GM18502 (cell line): ENCODE measurements around the gene PKD1L1.

Source experiments
- ATAC-seq: cut with Tn5 transposase; IDR thresholded peaks from one replicate; pipeline ENCODE4 v1.9.1; 2021; ENCODE audit warnings: mild to moderate bottlenecking; ENCODE audit not compliant: unreplicated experiment, poor library complexity

The PKD1L1 gene

GRCh38 chr7:47827351-47827756, 120.9 kb downstream of the PKD1L1 start:
- no peak for ATAC-seq

- ATAC-seq: no peak
These were observed 121.5 kb downstream of the PKD1L1 start for GRCh38 chr7:47826754-47827153.

DNA sequence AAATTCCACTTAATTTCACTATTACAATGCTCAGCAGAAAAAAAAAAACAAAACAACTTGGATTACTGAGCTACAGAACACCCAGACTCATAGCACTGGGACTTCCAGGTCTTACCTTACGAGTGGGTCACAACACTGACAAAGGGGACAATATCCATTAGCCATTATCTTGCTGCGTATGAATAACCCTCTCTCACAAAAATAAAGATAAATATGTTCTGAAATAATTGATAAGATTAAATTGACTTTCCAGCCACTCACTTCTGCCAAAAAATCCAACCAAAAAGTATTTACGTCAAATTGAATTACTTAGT, 128.7 kb downstream of the PKD1L1 start:
- ATAC-seq: no peak

DNA sequence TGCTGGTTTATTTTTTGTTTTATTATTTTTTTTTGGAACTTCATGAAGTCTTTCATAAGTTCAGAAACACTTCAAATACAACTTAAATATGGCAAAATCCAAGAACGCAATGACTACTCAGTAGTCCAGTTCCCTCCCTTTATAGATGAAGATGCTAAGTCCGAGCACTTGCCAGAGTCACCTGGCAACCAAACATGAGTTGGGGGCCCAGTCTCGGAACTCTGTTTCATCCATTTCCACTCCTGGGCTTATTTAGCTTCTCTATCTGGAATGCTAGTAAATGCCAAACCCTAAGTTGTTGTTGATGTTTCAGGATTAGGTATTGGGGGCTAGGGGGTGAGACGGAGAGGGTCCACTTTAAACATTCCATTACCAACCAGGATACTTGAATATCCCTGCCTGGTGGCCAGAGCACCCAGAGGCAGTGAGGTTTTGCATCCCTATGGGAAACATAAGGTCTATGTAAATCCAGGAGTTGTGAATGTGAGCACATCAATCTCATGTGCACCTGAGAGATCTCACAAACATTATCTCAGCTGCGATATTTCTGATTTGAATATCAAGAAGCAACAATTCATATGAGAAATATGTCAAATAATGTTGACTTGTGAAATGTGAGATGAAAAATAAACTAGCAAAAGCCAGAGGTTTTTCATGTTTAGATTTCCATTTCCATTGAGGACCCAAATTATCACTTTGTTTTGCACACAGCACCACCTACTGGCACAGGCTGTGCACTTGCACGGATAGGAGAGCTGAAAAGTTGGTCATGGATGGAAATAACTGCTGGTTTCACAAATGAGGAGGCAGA, 129.3 kb downstream of the PKD1L1 start:
- no peak for ATAC-seq

DNA sequence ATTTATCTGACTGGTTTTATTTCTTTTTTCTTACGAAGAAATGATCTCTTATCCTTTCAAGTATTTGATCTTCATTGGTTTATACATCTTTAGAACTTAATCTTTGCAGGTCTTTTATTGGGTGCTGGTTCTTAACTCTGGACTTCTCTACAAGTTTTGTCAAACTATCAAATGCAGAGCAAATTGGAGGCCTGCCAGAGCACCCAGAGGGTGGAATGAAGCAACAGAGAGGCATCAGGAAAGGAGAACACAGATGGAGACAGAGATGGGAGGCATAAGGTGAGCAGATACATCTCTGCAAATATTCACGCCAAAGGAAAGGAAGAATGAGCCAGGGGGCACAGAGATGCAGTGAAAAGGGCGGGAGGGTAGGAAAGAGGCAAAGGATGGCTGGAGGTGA, 130.3 kb downstream of the PKD1L1 start:
- ATAC-seq: no peak

DNA sequence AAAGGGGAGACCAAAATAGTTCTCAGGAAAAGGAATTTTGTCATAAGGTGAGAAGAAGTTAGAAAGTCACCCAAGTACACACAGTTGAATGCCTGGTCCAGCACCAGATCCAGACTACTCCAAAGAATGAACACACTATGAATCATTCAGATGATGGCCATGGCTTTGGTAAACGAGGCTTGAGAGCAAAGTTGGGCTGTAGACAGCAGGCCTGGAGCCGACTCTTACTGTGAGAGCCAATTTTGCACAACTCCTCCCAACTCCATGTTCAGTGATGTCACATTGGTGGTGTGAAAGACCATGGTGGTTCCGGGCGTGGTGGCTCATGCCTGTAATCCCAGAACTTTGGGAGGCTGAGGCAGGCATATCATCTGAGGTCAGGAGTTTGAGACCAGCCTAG, 131.6 kb downstream of the PKD1L1 start:
- no peak for ATAC-seq

DNA sequence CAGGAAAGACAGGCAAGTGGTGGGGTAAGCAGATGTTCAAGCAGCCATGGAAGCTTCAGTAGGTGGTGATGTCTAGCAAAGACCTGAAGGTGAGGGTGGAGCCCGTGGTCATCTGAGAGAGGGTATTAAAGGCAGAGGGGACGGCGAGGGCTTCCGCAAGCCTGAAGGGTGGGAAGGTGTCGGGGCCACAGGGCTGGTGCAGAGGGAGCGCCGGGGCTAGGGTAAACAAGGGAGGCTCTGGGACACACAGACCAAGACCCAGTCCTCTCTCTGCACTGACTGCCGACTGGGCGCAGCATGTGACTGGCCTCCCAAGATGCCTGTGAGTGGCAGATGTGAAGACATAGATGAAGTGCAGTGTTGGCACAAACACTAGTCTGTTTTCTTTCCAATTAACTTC, 132.4 kb downstream of the PKD1L1 start:
- ATAC-seq: no peak

DNA sequence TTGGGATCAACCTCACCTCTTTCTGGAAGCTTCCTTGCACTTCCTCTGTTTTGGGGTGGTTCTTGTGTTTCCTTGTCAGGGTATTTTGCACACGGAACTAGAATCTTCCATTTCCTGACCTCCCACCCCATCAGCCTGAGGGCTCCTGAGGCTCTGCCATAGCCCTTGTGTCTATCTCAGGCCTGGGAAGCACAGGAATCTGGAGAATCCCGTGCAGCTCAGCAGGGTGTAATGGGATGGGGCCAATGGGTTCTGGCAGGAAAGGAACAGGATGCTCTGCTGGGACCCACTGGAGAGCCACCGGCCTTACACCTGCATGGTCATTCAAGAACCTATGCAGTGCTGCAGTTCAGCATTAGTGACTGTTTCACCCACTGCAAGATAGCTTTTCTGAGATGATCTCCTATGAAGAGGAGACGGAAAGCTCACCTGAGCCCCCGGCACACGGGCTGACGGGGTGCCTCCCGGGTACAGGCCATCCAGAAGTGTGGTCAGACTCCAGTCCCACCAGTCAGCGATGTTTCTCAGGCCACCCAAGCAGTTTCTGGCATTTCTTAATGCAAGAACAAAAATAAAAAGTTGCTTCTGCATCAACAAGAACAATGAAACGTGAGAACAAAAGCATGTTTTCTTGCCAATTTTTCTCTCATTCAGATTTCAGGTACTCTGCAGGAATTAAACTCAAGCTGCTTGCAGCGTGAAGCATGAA, 133.2 kb downstream of the PKD1L1 start:
- no peak for ATAC-seq

DNA sequence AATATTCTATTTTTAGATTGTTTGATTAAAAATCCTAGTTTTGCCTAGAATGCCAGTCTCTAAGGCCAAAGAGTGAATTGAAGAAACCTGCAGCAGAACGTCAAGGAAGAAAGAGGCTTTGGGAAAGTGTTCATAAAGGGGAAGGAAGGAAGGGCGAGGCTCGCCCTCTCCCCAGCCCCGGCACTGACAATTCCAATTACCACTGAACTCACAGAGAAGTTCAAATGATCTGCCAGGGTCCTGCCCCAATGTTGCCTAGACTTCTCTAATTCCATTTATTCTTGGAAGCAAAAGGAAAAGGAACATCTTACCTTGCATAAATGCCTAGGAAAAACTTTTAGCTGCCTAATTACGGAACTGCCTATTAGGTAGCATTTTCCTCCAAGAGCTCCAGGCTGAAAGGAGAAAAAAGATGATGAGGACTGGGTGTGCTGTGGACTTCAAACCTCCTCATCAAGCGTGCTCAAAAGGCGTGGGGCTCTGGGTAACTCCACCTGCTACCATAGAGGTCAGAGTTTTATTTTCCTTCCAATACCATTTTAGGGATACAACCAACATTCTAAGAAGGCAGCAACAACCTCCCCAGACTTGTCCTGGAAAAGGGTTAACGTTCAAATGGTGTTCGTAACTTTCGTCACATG, 134.5 kb downstream of the PKD1L1 start:
- no peak for ATAC-seq

DNA sequence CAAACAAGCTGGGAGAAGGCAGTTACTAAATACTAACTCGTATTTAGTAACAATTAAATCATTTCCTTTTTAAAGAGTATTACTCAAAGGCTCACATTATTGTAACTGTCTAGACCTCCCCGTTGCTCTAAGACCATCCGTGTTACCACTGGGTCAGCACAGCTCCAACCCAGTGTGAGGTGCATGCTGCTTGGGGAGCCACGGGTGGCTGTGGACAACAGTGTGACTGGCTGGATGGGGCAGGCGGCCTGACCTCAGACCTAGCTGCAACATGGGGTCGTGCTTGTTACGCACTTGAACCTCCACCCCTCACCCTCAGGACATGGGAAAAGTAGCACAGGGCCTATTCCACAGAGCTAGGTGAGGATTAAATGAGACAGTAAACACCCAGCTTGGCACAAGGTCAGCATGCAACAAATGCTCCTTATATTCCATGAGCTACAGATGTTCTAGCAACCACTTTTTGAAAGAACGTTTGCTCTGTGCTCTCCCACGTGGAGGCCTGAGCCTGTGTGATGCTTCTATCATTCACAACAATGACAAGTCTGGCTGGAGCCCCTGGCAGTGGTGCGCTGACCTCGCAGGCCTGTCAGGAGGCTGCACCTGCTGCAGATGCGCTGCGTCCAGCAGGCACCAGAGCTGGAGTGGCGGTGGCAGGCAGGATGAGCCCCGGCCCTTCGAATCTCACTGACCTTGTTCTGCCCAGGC, 135.7 kb downstream of the PKD1L1 start:
- ATAC-seq: no peak

GRCh38 chr7:47811632-47812380, 136.5 kb downstream of the PKD1L1 start:
- ATAC-seq: no peak

GRCh38 chr7:47809387-47809786, 138.9 kb downstream of the PKD1L1 start:
- ATAC-seq: no peak

- no peak for ATAC-seq
These were observed 139.9 kb downstream of the PKD1L1 start for GRCh38 chr7:47808321-47808720.

GRCh38 chr7:47807756-47808155, 140.5 kb downstream of the PKD1L1 start:
- ATAC-seq: no peak

DNA sequence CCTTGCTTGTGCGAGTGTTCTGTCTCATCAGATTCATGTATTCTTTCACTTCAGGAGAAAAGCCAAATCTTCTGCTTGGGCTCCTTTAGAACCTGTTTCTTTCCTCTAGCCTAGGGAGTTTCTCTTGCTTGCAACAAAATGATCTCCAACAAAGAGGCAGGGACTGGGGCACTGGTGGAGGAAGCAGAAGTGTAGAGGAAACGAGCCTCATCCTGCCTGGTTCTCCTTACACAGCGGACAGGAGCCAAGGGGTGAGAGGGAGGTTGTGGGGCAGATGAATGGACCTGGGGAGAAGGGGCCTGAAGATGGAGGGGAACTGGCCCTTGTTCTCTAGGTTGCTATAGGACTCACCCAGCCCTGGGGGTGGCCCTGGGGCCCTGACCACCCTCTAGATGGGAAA, 141.1 kb downstream of the PKD1L1 start:
- no peak for ATAC-seq

GRCh38 chr7:47806701-47807103, 141.6 kb downstream of the PKD1L1 start:
- ATAC-seq: no peak

- no peak for ATAC-seq
These were observed 143.3 kb downstream of the PKD1L1 start for GRCh38 chr7:47804767-47805545.

- ATAC-seq: no peak
These were observed 144.4 kb downstream of the PKD1L1 start for GRCh38 chr7:47803846-47804245.

- no peak for ATAC-seq
These were observed 145.2 kb downstream of the PKD1L1 start for GRCh38 chr7:47803025-47803424.
